ENCODE results near the gene COLQ.

DNA sequence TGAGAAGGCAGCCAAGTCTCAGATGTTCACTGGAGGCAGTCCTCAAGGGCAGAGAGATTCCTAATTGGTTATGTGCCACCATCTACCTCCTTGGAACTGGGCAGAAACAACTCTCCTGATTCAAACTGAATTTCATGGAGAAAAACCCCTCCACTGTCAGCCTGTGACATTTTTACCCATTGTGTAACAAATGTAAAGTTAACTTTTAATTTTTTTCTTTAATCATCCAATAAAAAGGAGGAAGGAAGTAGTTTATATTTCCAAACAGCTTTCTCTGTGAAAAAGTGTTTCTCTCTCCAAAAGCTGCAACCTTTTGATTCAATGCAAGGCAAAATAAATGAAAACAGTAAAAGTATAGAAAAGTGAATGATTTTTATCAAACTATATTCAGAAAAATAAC is 510 bp upstream of the COLQ start:
- TF ChIP-seq, protein P1, sequence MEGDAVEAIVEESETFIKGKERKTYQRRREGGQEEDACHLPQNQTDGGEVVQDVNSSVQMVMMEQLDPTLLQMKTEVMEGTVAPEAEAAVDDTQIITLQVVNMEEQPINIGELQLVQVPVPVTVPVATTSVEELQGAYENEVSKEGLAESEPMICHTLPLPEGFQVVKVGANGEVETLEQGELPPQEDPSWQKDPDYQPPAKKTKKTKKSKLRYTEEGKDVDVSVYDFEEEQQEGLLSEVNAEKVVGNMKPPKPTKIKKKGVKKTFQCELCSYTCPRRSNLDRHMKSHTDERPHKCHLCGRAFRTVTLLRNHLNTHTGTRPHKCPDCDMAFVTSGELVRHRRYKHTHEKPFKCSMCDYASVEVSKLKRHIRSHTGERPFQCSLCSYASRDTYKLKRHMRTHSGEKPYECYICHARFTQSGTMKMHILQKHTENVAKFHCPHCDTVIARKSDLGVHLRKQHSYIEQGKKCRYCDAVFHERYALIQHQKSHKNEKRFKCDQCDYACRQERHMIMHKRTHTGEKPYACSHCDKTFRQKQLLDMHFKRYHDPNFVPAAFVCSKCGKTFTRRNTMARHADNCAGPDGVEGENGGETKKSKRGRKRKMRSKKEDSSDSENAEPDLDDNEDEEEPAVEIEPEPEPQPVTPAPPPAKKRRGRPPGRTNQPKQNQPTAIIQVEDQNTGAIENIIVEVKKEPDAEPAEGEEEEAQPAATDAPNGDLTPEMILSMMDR (IDR thresholded peaks at IDR 0.05): no peak
- TF ChIP-seq POLR2A (IDR thresholded peaks at IDR 0.05): no peak
